ENCODE data around the gene PELI2.

PELI2 gene

GRCh38 chr14:56199095-56199981 lies 81.1 kb downstream of the PELI2 start:
- peak overlapping the region; percentile 4 for H3K27ac ChIP-seq
- H2AFZ ChIP-seq = no peak overlapping the region
- no peaks in the 10 kb centered on the region for H3K27me3 ChIP-seq (ENCODE audit: control insufficient read depth, insufficient read depth, low read length)

GRCh38 chr14:56199982-56200577 lies 81.9 kb downstream of the PELI2 start:
- no peaks in the 10 kb centered on the region for H3K9me3 ChIP-seq (ENCODE audit: control insufficient read depth, low read length)
- no peak for TF ChIP-seq CTCF (IDR thresholded peaks at IDR 0.05)
- peaks cover 2% of the 10 kb centered on the region for H3K79me2 ChIP-seq
- no peak overlapping the region for H3K4me3 ChIP-seq (ENCODE audit: low read depth, low read length)
- H2AFZ ChIP-seq = no peak overlapping the region
- peak overlapping the region; percentile 4 for H3K27ac ChIP-seq
- H3K36me3 ChIP-seq (ENCODE audit: control insufficient read depth, insufficient read depth, low read length) = no peaks in the 10 kb centered on the region
- no peaks in the 10 kb centered on the region for H3K27me3 ChIP-seq (ENCODE audit: control insufficient read depth, insufficient read depth, low read length)
- no peak overlapping the region for H3K9ac ChIP-seq
- no peaks in the 10 kb centered on the region for H3K4me1 ChIP-seq
- no peak overlapping the region for H3K4me2 ChIP-seq (ENCODE audit: low read length)

More at GRCh38 chr14:56199095-56199981, 81.1 kb downstream of the PELI2 start:
- TF ChIP-seq CTCF (IDR thresholded peaks at IDR 0.05) = no peak
- H3K9ac ChIP-seq = no peak overlapping the region
- H3K36me3 ChIP-seq (ENCODE audit: control insufficient read depth, insufficient read depth, low read length) = no peaks in the 10 kb centered on the region
- peaks cover 2% of the 10 kb centered on the region for H3K79me2 ChIP-seq
- H3K4me3 ChIP-seq (ENCODE audit: low read depth, low read length) = no peak overlapping the region
- no peaks in the 10 kb centered on the region for H3K9me3 ChIP-seq (ENCODE audit: control insufficient read depth, low read length)
- H3K4me1 ChIP-seq = no peaks in the 10 kb centered on the region
- no peak overlapping the region for H3K4me2 ChIP-seq (ENCODE audit: low read length)

- no peaks in the 10 kb centered on the region for H3K27me3 ChIP-seq (ENCODE audit: control insufficient read depth, insufficient read depth, low read length)
- H3K36me3 ChIP-seq (ENCODE audit: control insufficient read depth, insufficient read depth, low read length) = no peaks in the 10 kb centered on the region
- no peak overlapping the region for H3K27ac ChIP-seq
- no peak overlapping the region for H3K9ac ChIP-seq
- H2AFZ ChIP-seq = no peak overlapping the region
- H3K79me2 ChIP-seq = peaks cover 2% of the 10 kb centered on the region
- TF ChIP-seq CTCF (IDR thresholded peaks at IDR 0.05) = no peak
- H3K4me1 ChIP-seq = no peaks in the 10 kb centered on the region
- no peak overlapping the region for H3K4me2 ChIP-seq (ENCODE audit: low read length)
- no peak overlapping the region for H3K4me3 ChIP-seq (ENCODE audit: low read depth, low read length)
- H3K9me3 ChIP-seq (ENCODE audit: control insufficient read depth, low read length) = no peaks in the 10 kb centered on the region
These were observed 84.0 kb downstream of the PELI2 start for GRCh38 chr14:56202256-56202655.

GRCh38 chr14:56205881-56206280 lies 87.7 kb downstream of the PELI2 start:
- Histone ChIP-seq H2AFZ (no peak overlapping the region), H3K36me3 (ENCODE audit: control insufficient read depth, insufficient read depth, low read length) (no peaks in the 10 kb centered on the region), H3K4me1 (no peaks in the 10 kb centered on the region), H3K9me3 (ENCODE audit: control insufficient read depth, low read length) (no peaks in the 10 kb centered on the region), H3K27me3 (ENCODE audit: control insufficient read depth, insufficient read depth, low read length) (no peaks in the 10 kb centered on the region), H3K9ac (no peak overlapping the region), H3K27ac (no peak overlapping the region), H3K4me2 (ENCODE audit: low read length) (no peak overlapping the region), H3K4me3 (ENCODE audit: low read depth, low read length) (no peak overlapping the region), H3K79me2 (peaks cover 2% of the 10 kb centered on the region)
- no peak for TF ChIP-seq CTCF (IDR thresholded peaks at IDR 0.05)
